HepG2 (cell line): ENCODE measurements around the gene ZC3H4. TPM values are rescaled to one million over a fixed set of nuclear protein-coding genes. Genes with fewer than 3 reads are reported as not detected.

ENCODE experiments used
- ATRX ChIP-seq: sonication (generic); formaldehyde crosslinking; IDR thresholded peaks from 2 replicates; pipeline ENCODE4 v1.4.0; 2020; ENCODE audit warnings: missing genetic modification reagents, borderline replicate concordance
- EEA1 ChIP-seq: sonication (generic); formaldehyde crosslinking; IDR thresholded peaks from 2 replicates; pipeline ENCODE4 v1.5.1; 2020; ENCODE audit warnings: mild to moderate bottlenecking, missing genetic modification reagents, borderline replicate concordance
- ETV5 ChIP-seq: IDR thresholded peaks from 2 replicates; pipeline ENCODE4 v1.6.1; 2018; ENCODE audit warnings: missing biosample characterization, missing genetic modification reagents, inconsistent platforms, borderline replicate concordance
- KDM3A ChIP-seq: IDR thresholded peaks from 2 replicates; pipeline ENCODE4 v1.6.1; 2018; ENCODE audit warnings: low read depth, missing compliant biosample characterization
- MED8 ChIP-seq: sonication (generic); formaldehyde crosslinking; IDR thresholded peaks from 2 replicates; pipeline ENCODE4 v1.8.1; 2023; ENCODE audit warnings: mild to moderate bottlenecking, missing genetic modification reagents; ENCODE audit not compliant: insufficient replicate concordance
- NR1H2 ChIP-seq: sonication (generic); formaldehyde crosslinking; IDR thresholded peaks from 2 replicates; pipeline ENCODE4 v1.8.1; 2022; ENCODE audit warnings: low read depth, missing genetic modification reagents, borderline replicate concordance
- NR3C1 ChIP-seq: sonication (generic); formaldehyde crosslinking; IDR thresholded peaks from 2 replicates; pipeline ENCODE4 v1.4.0; 2020; ENCODE audit warnings: missing genetic modification reagents
- PTBP1 ChIP-seq: fragments of 200-400 bp; formaldehyde crosslinking; IDR thresholded peaks from 2 replicates; pipeline ENCODE4 v1.6.1; 2018; ENCODE audit warnings: low read length, low read depth; ENCODE audit not compliant: poor library complexity, severe bottlenecking
- SRSF9 ChIP-seq: fragments of 200-400 bp; formaldehyde crosslinking; IDR thresholded peaks from 2 replicates; pipeline ENCODE4 v1.6.1; 2018; ENCODE audit warnings: borderline replicate concordance, mild to moderate bottlenecking, low read depth, low read length; ENCODE audit not compliant: insufficient read depth, poor library complexity, severe bottlenecking
- THAP11 ChIP-seq: IDR thresholded peaks from 2 replicates; pipeline ENCODE4 v1.6.1; 2016; ENCODE audit warnings: missing biosample characterization, missing genetic modification reagents
- ZFP37 ChIP-seq: sonication (generic); formaldehyde crosslinking; IDR thresholded peaks from 2 replicates; pipeline ENCODE4 v1.4.0; 2020; ENCODE audit warnings: missing genetic modification reagents, borderline replicate concordance
- ZNF605 ChIP-seq: sonication (generic); formaldehyde crosslinking; IDR thresholded peaks from 2 replicates; pipeline ENCODE4 v1.8.0; 2022; ENCODE audit warnings: mild to moderate bottlenecking, missing genetic modification reagents
- ZNF768 ChIP-seq: sonication (generic); formaldehyde crosslinking; IDR thresholded peaks from 2 replicates; pipeline ENCODE4 v1.4.0; 2020; ENCODE audit warnings: missing genetic modification reagents
- ZNF780A ChIP-seq: sonication (generic); formaldehyde crosslinking; IDR thresholded peaks from 2 replicates; pipeline ENCODE4 v1.8.0; 2022; ENCODE audit warnings: mild to moderate bottlenecking, missing genetic modification reagents, moderate library complexity
- ZNF878 ChIP-seq: sonication (generic); formaldehyde crosslinking; IDR thresholded peaks from 2 replicates; pipeline ENCODE4 v1.8.1; 2023; ENCODE audit warnings: mild to moderate bottlenecking, missing genetic modification reagents, moderate library complexity
- ZSCAN31 ChIP-seq: sonication (generic); formaldehyde crosslinking; IDR thresholded peaks from 2 replicates; pipeline ENCODE4 v1.5.0; 2020; ENCODE audit warnings: low read depth, mild to moderate bottlenecking, missing genetic modification reagents
- polyA plus RNA-seq, 8 experiments: library from polyadenylated mRNA; depleted of rRNA in 3 of 8; stranded (reverse) in 7 of 8; unstranded in 1 of 8; fragments of >200 nt; fragmentation: Illumina TruSeq in 4 of 8; extraction: Trizol in 4 of 8; gene quantifications; 2 replicates each; pipeline versions ENCODE4 v1.2.1 to v1.2.3, GENCODE V29; 2011 to 2016; ENCODE audit warnings: low read depth in 4 of 8, missing spikeins in 1 of 8, mixed read lengths in 1 of 8; ENCODE audit not compliant: insufficient read depth in 1 of 8
- total RNA-seq, 5 experiments: library from RNA; depleted of rRNA; stranded (reverse); fragments of >200 nt; fragmentation: Illumina TruSeq; extraction: Trizol; gene quantifications; 2 replicates each; pipeline ENCODE4 v1.2.3, GENCODE V29; 2016; ENCODE audit warnings: low read depth in 1 of 5
- TF ChIP-seq, protein P1 (sequence below): sonication (generic); formaldehyde crosslinking; IDR thresholded peaks from 2 replicates; pipeline ENCODE4 v1.9.0; 2022; ENCODE audit warnings: low read depth, missing genetic modification reagents
- TF ChIP-seq, protein P2 (sequence below): sonication (generic); formaldehyde crosslinking; IDR thresholded peaks from 2 replicates; pipeline ENCODE4 v1.9.0; 2021; ENCODE audit warnings: mild to moderate bottlenecking, missing genetic modification reagents
- TF ChIP-seq, protein P3 (sequence below): sonication (generic); formaldehyde crosslinking; IDR thresholded peaks from 2 replicates; pipeline ENCODE4 v1.4.0; 2020; ENCODE audit warnings: mild to moderate bottlenecking, low read depth, missing genetic modification reagents

Gene ZC3H4
- total and polyA plus RNA-seq, 2 of the 13 experiments (the other 11 are each of a cell fraction or from before 2014, with no cell fraction given) = 1.8 to 10.7 TPM

DNA sequence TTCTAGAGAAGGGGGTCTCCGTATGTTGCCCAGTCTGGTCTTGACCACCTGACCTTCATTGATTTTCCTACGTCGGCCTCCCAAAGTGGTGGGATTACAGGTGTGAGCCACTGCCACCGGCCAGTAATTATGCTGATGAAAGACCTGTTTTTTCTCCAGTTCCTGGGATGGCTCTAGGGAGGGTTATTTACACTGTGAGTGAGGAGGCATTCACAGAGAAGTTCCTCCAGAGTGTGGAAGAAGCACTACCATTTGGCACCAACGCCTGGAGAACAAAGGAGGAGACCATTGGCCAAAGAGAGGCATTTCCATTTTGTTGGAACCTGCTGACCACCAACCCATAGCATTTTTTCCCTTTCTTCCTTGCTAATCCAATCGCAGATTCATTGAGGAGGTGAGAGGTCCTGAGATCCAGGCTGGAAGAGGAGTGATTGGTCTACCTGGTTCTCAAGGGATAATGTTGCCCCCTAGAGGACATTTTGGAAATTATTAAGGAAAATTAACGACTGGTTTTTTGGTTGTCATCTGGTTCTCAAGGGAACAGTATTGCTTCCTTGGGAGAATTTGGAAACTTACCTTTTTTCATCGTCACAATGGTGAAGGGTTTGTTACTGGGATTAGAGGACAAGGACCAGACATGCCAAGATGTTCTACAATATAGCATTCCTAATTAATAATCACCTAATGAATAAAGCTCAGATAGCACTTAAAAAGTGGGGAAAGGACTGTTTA, 11.5 kb upstream of the ZC3H4 start (continued):
- TF ChIP-seq ZSCAN31 (CRISPR knock-in tag) = no peak
- TF ChIP-seq NR1H2 = no peak
- TF ChIP-seq ZNF768 (CRISPR knock-in tag) = no peak
- TF ChIP-seq ETV5 (CRISPR knock-in tag) = no peak
- TF ChIP-seq ATRX (CRISPR knock-in tag) = no peak
- TF ChIP-seq, protein P1, sequence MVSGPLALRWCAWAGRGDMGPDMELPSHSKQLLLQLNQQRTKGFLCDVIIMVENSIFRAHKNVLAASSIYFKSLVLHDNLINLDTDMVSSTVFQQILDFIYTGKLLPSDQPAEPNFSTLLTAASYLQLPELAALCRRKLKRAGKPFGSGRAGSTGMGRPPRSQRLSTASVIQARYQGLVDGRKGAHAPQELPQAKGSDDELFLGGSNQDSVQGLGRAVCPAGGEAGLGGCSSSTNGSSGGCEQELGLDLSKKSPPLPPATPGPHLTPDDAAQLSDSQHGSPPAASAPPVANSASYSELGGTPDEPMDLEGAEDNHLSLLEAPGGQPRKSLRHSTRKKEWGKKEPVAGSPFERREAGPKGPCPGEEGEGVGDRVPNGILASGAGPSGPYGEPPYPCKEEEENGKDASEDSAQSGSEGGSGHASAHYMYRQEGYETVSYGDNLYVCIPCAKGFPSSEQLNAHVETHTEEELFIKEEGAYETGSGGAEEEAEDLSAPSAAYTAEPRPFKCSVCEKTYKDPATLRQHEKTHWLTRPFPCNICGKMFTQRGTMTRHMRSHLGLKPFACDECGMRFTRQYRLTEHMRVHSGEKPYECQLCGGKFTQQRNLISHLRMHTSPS (CRISPR knock-in tag) = no peak
- TF ChIP-seq ZNF605 = no peak
- 0 out of 2 replicates have a peak, but pooled peaks have one; percentile 30 for TF ChIP-seq THAP11 (CRISPR knock-in tag)
- TF ChIP-seq, protein P2, sequence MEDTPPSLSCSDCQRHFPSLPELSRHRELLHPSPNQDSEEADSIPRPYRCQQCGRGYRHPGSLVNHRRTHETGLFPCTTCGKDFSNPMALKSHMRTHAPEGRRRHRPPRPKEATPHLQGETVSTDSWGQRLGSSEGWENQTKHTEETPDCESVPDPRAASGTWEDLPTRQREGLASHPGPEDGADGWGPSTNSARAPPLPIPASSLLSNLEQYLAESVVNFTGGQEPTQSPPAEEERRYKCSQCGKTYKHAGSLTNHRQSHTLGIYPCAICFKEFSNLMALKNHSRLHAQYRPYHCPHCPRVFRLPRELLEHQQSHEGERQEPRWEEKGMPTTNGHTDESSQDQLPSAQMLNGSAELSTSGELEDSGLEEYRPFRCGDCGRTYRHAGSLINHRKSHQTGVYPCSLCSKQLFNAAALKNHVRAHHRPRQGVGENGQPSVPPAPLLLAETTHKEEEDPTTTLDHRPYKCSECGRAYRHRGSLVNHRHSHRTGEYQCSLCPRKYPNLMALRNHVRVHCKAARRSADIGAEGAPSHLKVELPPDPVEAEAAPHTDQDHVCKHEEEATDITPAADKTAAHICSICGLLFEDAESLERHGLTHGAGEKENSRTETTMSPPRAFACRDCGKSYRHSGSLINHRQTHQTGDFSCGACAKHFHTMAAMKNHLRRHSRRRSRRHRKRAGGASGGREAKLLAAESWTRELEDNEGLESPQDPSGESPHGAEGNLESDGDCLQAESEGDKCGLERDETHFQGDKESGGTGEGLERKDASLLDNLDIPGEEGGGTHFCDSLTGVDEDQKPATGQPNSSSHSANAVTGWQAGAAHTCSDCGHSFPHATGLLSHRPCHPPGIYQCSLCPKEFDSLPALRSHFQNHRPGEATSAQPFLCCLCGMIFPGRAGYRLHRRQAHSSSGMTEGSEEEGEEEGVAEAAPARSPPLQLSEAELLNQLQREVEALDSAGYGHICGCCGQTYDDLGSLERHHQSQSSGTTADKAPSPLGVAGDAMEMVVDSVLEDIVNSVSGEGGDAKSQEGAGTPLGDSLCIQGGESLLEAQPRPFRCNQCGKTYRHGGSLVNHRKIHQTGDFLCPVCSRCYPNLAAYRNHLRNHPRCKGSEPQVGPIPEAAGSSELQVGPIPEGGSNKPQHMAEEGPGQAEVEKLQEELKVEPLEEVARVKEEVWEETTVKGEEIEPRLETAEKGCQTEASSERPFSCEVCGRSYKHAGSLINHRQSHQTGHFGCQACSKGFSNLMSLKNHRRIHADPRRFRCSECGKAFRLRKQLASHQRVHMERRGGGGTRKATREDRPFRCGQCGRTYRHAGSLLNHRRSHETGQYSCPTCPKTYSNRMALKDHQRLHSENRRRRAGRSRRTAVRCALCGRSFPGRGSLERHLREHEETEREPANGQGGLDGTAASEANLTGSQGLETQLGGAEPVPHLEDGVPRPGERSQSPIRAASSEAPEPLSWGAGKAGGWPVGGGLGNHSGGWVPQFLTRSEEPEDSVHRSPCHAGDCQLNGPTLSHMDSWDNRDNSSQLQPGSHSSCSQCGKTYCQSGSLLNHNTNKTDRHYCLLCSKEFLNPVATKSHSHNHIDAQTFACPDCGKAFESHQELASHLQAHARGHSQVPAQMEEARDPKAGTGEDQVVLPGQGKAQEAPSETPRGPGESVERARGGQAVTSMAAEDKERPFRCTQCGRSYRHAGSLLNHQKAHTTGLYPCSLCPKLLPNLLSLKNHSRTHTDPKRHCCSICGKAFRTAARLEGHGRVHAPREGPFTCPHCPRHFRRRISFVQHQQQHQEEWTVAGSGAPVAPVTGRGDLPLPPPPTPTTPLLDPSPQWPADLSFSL (CRISPR knock-in tag) = no peak
- TF ChIP-seq KDM3A (CRISPR knock-in tag) = no peak
- TF ChIP-seq SRSF9 = no peak
- TF ChIP-seq EEA1 (CRISPR knock-in tag) = no peak
- TF ChIP-seq, protein P3, sequence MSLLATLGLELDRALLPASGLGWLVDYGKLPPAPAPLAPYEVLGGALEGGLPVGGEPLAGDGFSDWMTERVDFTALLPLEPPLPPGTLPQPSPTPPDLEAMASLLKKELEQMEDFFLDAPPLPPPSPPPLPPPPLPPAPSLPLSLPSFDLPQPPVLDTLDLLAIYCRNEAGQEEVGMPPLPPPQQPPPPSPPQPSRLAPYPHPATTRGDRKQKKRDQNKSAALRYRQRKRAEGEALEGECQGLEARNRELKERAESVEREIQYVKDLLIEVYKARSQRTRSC (CRISPR knock-in tag) = no peak
- TF ChIP-seq ZFP37 (CRISPR knock-in tag) = no peak
- no peak for TF ChIP-seq ZNF780A (CRISPR knock-in tag)
- no peak for TF ChIP-seq NR3C1 (CRISPR knock-in tag)
- TF ChIP-seq PTBP1 = no peak
- 0 out of 2 replicates have a peak, but pooled peaks have one; percentile 43 for TF ChIP-seq ZNF878
- no peak for TF ChIP-seq MED8
